MM.1S (cell line): Measurements from ENCODE around the gene SERBP1.
"Not testable (repeated sequence)": the region's sequence is repeated elsewhere in the genome, so short reads cannot be mapped to it uniquely, and the experiment has no call there.

Experiments
- DNase-seq: peaks from one replicate; pipeline ENCODE4 v3.0.0-alpha.2; 2015
- H2AFZ ChIP-seq: fragments of 300-600 bp; sonication (generic); 2 replicates; pipeline ENCODE4 v1.6.0; 2016; ENCODE audit warnings: antibody characterized with exemption, low read length
- H3F3A ChIP-seq: fragments of 300-600 bp; sonication (generic); 2 replicates; pipeline ENCODE4 v1.6.1; 2016; ENCODE audit warnings: mild to moderate bottlenecking, antibody characterized with exemption, low read length, moderate library complexity, mixed read lengths; ENCODE audit not compliant: insufficient read depth
- H3K27ac ChIP-seq: fragments of 300-600 bp; sonication (generic); 2 replicates; pipeline ENCODE4 v1.5.1; 2016; ENCODE audit warnings: mild to moderate bottlenecking, low read length
- H3K27me3 ChIP-seq: fragments of 300-600 bp; sonication (generic); replicated peaks from 2 replicates; pipeline ENCODE4 v1.6.0; 2016; ENCODE audit warnings: low read length; ENCODE audit not compliant: insufficient read depth
- H3K36me3 ChIP-seq: fragments of 300-600 bp; sonication (generic); replicated peaks from 2 replicates; pipeline ENCODE4 v1.6.1; 2016; ENCODE audit warnings: mild to moderate bottlenecking, low read length, mixed read lengths; ENCODE audit not compliant: insufficient read depth
- H3K4me1 ChIP-seq: fragments of 300-600 bp; sonication (generic); 2 replicates; pipeline ENCODE4 v1.6.1; 2016; ENCODE audit warnings: low read length, mixed read lengths
- H3K4me2 ChIP-seq: fragments of 300-600 bp; sonication (generic); 2 replicates; pipeline ENCODE4 v1.6.0; 2016; ENCODE audit warnings: low read depth, low read length
- H3K4me3 ChIP-seq: fragments of 300-600 bp; sonication (generic); 2 replicates; pipeline ENCODE4 v1.5.1; 2016; ENCODE audit warnings: low read length, mixed read lengths
- H3K79me2 ChIP-seq: fragments of 300-600 bp; sonication (generic); 2 replicates; pipeline ENCODE4 v1.6.1; 2016; ENCODE audit warnings: mixed run types, low read length, mixed read lengths
- H3K9ac ChIP-seq: fragments of 300-600 bp; sonication (generic); 2 replicates; pipeline ENCODE4 v1.6.1; 2016; ENCODE audit warnings: low read length, mixed read lengths
- H3K9me2 ChIP-seq: fragments of 300-600 bp; sonication (generic); replicated peaks from 2 replicates; pipeline ENCODE4 v1.6.1; 2016; ENCODE audit warnings: mild to moderate bottlenecking, low read length, mixed read lengths; ENCODE audit not compliant: insufficient read depth
- H3K9me3 ChIP-seq: fragments of 300-600 bp; sonication (generic); replicated peaks from 2 replicates; pipeline ENCODE4 v1.6.1; 2016; ENCODE audit warnings: mild to moderate bottlenecking, low read length, mixed read lengths; ENCODE audit not compliant: insufficient read depth
- H4K20me1 ChIP-seq: fragments of 300-600 bp; sonication (generic); 2 replicates; pipeline ENCODE4 v1.6.1; 2016; ENCODE audit warnings: mild to moderate bottlenecking, low read length, moderate library complexity, mixed read lengths; ENCODE audit not compliant: insufficient read depth
- EZH2 ChIP-seq: fragments of 300-600 bp; sonication (generic); optimal IDR thresholded peaks from 2 replicates; pipeline ENCODE3; 2017; ENCODE audit warnings: low read depth, mild to moderate bottlenecking, antibody characterized with exemption, low read length, mixed read lengths
- EZH2phosphoT487 ChIP-seq: fragments of 300-600 bp; sonication (generic); IDR thresholded peaks from 2 replicates; pipeline ENCODE4 v1.6.1; 2018; ENCODE audit warnings: antibody characterized with exemption, low read length
- TF ChIP-seq, protein P1 (sequence below): fragments of 300-600 bp; sonication (generic); IDR thresholded peaks from 2 replicates; pipeline ENCODE4 v1.5.1; 2016; ENCODE audit warnings: antibody characterized with exemption, low read length, mixed read lengths

SERBP1 gene

DNA sequence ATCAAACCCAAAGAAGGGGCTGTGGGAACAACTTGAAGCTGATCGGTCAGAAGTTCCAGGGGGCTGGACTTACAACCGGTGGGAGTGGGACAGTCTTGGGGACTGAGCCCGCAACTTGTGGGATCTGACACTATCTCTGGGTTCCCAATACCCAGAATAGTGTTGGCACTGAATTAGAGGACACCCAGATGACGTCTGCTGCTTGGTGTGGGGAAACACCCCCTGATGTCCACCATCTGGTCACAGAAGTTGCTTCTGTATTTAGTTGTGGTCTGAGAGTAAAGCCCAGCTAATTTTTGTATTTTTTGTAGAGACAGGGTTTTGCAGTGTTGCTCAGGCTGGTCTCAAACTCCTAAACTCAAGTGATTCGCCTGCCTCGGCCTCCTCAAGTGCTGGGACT, 28.8 kb downstream of the SERBP1 start:
- H3K27me3 ChIP-seq: no peaks in the 10 kb centered on the region
- TF ChIP-seq EZH2phosphoT487: no peak
- no peak for TF ChIP-seq EZH2
- TF ChIP-seq, protein P1, sequence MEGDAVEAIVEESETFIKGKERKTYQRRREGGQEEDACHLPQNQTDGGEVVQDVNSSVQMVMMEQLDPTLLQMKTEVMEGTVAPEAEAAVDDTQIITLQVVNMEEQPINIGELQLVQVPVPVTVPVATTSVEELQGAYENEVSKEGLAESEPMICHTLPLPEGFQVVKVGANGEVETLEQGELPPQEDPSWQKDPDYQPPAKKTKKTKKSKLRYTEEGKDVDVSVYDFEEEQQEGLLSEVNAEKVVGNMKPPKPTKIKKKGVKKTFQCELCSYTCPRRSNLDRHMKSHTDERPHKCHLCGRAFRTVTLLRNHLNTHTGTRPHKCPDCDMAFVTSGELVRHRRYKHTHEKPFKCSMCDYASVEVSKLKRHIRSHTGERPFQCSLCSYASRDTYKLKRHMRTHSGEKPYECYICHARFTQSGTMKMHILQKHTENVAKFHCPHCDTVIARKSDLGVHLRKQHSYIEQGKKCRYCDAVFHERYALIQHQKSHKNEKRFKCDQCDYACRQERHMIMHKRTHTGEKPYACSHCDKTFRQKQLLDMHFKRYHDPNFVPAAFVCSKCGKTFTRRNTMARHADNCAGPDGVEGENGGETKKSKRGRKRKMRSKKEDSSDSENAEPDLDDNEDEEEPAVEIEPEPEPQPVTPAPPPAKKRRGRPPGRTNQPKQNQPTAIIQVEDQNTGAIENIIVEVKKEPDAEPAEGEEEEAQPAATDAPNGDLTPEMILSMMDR: no peak
- no peaks in the 10 kb centered on the region for H3K9me3 ChIP-seq
- no peak overlapping the region for H3K27ac ChIP-seq
- no peak for DNase-seq
- H3K9ac ChIP-seq: no peak overlapping the region
- no peak overlapping the region for H2AFZ ChIP-seq
- H3K9me2 ChIP-seq: no peaks in the 10 kb centered on the region
- peaks cover 3% of the 10 kb centered on the region; the same call in 1 of the 2 replicates for H3F3A ChIP-seq
- H4K20me1 ChIP-seq: no peaks in the 10 kb centered on the region
- H3K79me2 ChIP-seq: no peaks in the 10 kb centered on the region
- no peaks in the 10 kb centered on the region for H3K4me1 ChIP-seq
- 0 out of 2 replicates have a peak, but pooled peaks cover 5% of the 10 kb centered on the region for H3K36me3 ChIP-seq
- H3K4me3 ChIP-seq: no peak overlapping the region
- no peak overlapping the region for H3K4me2 ChIP-seq

DNA sequence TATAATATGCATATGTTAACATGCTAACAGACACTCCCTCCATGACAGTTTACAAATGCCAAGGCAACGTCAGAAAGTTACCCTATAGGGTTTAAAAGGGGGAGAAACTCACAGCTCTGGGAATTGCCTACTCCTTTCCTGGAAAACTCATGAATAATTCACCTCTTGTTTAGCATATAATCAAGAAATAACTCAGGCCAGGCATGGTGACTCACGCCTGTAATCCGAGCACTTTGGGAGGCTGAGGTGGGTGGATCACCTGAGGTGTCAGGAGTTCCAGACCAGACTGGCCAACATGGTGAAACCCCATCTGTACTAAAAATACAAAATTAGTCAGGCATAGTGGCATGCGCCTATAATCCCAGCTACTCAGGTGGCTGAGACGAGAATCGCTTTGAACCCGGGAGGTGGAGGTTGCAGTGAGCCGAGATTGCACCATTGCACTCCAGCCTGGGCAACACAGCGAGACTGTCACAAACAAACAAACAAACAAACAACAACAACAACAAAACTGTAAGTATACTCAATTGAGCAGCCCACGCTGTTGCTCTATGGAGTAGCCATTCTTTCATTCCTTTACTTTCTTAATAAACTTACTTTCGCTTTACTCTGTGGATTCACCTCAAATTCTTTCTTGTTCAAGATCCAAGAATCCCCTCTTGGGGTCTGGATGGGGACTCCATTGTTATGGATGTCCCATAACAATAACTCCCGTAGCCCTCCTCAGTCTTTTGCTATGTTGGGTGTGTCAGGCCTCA, 30.0 kb downstream of the SERBP1 start:
- DNase-seq, H3K9me3 ChIP-seq, H3K4me3 ChIP-seq, H3K4me1 ChIP-seq, H2AFZ ChIP-seq, H4K20me1 ChIP-seq, H3K4me2 ChIP-seq, H3K9me2 ChIP-seq, H3K27ac ChIP-seq, H3K9ac ChIP-seq, H3F3A ChIP-seq, H3K36me3 ChIP-seq, H3K79me2 ChIP-seq, H3K27me3 ChIP-seq: not testable (repeated sequence)

DNA sequence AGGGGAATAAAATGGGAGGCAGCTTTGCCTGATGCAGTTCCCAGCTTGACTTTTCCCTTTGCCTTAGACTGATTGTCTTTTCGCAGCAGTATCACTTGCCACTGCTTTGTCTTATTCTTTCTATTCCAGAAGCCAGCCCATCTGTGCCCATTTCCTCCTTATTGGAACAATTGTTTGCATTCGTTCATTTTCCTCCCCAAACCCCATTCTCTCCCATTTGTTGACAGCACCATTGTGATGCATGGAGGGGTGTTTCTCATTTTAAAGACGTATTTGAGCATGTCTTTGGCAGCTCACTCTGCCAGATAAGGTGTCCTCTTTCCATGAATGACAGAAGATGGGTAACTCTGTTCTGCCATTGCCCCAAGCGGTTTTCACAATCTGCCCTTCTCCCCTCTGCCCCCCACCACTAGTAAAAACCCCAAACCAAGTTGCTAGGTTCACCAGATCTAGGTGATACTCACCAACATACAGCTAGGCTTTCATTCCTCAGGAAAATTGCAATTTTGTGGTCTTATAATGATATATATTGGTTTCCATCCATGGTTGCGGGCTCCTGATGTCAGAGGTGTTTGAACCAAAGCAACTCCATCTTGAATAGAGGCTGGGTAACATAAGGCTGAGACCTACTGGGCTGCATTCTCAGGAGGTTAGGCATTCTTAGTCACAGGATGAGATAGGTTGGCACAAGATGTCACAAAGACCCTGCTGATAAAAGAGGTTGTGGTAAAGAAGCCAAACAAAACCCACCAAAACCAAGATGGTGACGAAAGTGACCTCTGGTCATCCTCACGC, 30.8 kb downstream of the SERBP1 start:
- no peaks in the 10 kb centered on the region for H3K27me3 ChIP-seq
- H2AFZ ChIP-seq: no peak overlapping the region
- no peaks in the 10 kb centered on the region for H3K4me1 ChIP-seq
- H3K4me2 ChIP-seq: no peak overlapping the region
- no peak overlapping the region for H3K27ac ChIP-seq
- H3K36me3 ChIP-seq: no peaks in the 10 kb centered on the region
- H3K9me3 ChIP-seq: no peaks in the 10 kb centered on the region
- TF ChIP-seq, protein P1: no peak
- TF ChIP-seq EZH2 (no peak), EZH2phosphoT487 (no peak)
- H4K20me1 ChIP-seq: no peaks in the 10 kb centered on the region
- peaks cover 3% of the 10 kb centered on the region; the same call in 1 of the 2 replicates for H3F3A ChIP-seq
- H3K4me3 ChIP-seq: no peak overlapping the region
- DNase-seq: no peak
- H3K79me2 ChIP-seq: no peaks in the 10 kb centered on the region
- H3K9ac ChIP-seq: no peak overlapping the region
- H3K9me2 ChIP-seq: no peaks in the 10 kb centered on the region
